ENCODE data around the gene HLA-B.
"Not testable (repeated sequence)": the region's sequence is repeated elsewhere in the genome, so short reads cannot be mapped to it uniquely, and the experiment has no call there.

The HLA-B gene

DNA sequence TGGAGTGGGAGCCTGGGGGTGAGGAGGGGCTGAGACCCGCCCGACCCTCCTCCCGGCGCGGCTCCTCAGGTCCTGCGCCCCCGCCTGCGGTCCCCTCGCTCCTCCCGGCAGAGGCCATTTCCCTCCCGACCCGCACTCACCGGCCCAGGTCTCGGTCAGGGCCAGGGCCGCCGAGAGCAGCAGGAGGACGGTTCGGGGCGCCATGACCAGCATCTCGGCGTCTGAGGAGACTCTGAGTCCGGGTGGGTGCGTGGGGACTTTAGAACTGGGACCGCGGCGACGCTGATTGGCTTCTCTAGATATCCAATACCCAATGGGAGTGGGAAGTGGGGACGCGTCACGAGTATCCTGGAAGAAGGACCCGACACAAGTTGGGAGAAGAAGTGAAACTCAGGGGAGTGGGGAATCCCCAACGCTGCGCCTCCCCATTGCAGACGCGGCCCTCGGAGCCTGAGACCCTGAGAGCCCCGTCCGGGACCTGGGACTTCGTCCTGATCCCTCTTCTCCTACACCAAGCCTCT lies at the start of gene HLA-B:
HLA-B (minus strand) TSS at position 234 of the 521 bp plus-strand sequence; CDS start at position 213, 21 bp downstream.
- peak; percentile 50 to 80 (median 65) for DNase-seq (ENCODE audit: low read depth in 3 of 3)

DNA sequence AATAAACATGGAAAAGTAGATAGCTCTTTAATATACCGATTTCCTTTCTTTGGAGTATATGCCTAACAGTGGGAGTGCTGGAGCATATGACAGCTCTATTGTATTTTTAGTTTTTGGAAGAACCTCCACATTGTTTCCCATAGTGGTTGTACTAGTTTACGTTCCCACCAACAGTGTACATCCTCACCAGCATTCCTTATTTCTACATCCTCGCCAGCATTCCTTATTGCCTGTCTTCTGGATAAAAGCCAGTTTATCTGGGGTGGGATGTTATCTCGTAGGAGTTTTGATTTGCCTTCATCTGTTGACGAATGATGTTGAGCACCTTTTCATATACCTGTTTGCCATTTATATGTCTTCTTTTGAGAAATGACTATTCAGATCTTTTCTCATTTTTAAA lies 49.0 kb upstream of the HLA-B start:
- no peak for DNase-seq (ENCODE audit: low read depth in 3 of 3)

- not testable (repeated sequence) for DNase-seq (ENCODE audit: low read depth in 3 of 3)
These were observed 47.0 kb upstream of the HLA-B start for GRCh38 chr6:31404061-31404364.

DNA sequence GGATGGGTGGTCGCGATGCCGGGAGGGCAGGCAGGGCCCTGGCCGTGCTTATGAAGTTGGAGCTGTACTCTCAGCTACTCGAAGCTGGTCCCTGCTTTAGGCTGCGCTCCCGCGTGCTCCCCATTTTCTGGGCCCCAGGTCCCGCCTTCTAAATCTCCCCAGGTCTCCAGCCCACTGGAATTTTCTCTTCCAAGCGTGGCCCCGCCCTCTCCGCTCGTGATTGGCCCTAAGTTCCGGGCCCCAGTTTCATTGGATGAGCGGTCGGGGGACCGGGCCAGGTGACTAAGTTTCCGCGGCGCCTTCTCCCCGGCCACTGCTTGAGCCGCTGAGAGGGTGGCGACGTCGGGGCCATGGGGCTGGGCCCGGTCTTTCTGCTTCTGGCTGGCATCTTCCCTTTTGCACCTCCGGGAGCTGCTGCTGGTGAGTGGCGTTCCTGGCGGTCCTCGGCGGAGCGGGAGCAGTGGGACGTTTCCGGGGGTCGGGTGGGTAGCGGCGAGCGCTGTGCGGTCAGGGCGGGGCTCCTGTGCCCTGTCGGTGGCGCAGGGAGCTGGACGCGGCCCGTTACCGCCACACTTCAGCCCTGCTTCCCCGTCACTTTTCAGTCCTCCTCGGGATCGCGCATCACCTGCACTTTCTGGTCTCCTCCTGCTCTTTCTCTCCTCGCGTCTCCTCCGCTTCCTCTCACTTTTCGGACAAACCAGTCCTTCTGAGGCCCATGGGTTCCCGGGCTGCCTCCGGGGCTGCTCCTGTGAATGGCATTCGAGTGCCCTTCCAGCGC lies 46.5 kb upstream of the HLA-B start, which contains the start of gene MICA:
MICA (plus strand) TSS at position 313 of the 778 bp plus-strand sequence; CDS start at position 351, 38 bp downstream.
- peak; percentile 46 to 66 (median 48) for DNase-seq (ENCODE audit: low read depth in 3 of 3)

GRCh38 chr6:31402324-31403282 lies 45.6 kb upstream of the HLA-B start:
- DNase-seq (ENCODE audit: low read depth in 3 of 3), result no peak

GRCh38 chr6:31401403-31401802 lies 44.4 kb upstream of the HLA-B start:
- no peak for DNase-seq (ENCODE audit: low read depth in 3 of 3)

GRCh38 chr6:31400467-31401289 lies 43.7 kb upstream of the HLA-B start:
- peak in 2 of 3 donors; percentile 43 to 62 for DNase-seq (ENCODE audit: low read depth in 3 of 3)

- peak in 1 of 3 donors; percentile 55 for DNase-seq (ENCODE audit: low read depth in 3 of 3)
These were observed 42.8 kb upstream of the HLA-B start for GRCh38 chr6:31399589-31400466.

DNA sequence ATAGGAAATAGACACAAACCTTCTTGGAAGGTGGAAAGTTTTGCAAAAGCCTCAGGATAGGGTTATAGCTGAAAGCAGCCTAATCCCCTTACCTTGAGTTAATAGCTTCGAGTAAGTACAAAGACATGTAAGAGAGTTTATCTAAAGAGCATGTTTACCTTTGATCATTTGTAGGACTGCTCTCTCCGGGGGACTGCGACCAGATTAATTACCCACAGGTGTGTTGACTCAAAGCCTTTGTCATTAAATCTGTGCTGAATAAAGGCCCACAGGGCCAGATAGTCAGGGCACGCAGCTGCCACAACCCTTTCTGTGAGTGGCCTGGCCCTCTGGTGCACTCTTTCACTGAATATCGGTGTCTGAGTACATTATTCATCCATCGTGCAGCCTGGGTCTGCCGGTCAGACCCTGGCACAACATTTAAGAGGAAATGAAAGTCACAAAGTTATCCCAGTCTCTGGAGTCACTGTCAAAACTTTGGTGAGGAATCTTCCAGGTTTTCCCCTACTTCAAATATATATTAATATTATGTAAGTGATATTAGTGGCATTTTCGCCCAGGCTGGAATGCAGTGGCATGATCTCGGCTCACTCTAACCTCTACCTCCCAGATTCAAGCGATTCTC lies 41.0 kb upstream of the HLA-B start:
- no peak for DNase-seq (ENCODE audit: low read depth in 3 of 3)

GRCh38 chr6:31397153-31397499 lies 40.1 kb upstream of the HLA-B start:
- DNase-seq (ENCODE audit: low read depth in 3 of 3), result not testable (repeated sequence)

DNA sequence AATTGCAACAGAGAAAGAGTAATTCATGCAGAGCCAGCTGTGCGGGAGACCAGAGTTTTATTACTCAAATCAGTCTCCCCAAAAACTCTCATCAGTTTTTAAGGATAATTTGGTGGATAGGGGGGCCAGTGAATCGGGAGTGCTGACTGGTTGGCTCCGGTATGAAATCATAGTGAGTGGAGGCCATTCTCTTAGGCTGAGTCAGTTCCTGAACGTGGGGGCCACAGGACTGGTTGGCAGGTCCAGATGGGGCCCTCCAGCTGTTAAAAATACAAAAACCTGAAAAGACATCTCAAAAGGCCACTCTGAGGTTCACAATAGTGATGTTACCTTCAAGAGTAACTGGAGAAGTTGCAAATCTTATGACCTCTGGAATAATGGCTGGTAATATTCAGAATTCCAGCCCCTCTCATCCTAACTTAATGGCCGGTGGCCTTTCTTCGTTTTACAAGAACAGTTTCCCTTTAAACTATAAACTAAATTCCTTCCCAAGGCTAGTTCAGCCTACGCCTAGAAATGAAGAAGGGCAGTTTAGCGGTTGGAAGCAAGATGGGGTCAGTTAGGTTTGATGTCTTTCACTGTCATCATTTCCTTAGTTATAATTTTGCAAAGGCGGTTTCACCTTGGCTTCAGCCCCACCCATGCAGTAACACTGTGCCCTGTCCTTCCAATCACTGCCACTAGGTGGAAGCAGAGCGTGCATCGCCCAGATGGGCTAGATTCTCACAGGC lies 39.6 kb upstream of the HLA-B start:
- peak; percentile 72 to 80 (median 74) for DNase-seq (ENCODE audit: low read depth in 3 of 3)

DNA sequence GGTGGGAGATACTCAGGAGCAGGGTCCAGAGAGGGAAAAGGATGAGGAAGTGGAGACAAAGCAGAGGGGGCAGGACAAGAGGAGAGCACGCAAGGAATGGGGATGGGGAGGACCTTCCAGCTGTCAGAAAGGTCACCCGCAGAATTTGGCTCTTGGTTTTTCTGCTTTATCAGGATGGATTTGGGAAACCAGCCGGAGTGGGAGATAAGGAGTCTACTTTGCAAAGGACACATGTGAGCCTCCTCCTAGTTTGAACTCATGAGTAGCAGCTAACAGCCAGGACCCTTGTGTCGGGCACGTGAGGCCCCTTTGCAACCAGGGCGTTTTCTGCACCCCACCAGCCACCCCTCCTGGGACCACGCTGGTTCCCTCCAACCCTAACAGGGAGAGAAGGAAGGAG lies 38.9 kb upstream of the HLA-B start:
- no peak for DNase-seq (ENCODE audit: low read depth in 3 of 3)

DNA sequence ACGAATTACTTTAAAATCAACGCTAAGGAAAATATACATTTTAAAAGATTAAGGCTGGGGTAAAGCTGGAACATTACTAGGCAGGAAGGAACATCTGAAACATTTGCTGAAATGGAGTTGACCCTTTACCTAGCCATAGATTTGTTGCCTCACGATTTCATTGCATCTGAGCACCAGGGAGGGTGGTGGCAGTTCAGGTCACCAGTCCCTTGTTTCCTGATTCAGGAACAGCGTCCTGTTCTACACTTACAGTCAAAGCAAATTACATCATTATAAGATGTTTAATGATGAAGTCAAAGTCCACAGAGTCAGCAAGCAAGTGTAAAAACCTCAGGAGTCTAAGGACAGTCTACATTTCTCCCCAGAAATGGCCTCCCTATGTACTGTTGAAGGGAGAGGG lies 37.4 kb upstream of the HLA-B start:
- DNase-seq (ENCODE audit: low read depth in 3 of 3), result no peak

DNA sequence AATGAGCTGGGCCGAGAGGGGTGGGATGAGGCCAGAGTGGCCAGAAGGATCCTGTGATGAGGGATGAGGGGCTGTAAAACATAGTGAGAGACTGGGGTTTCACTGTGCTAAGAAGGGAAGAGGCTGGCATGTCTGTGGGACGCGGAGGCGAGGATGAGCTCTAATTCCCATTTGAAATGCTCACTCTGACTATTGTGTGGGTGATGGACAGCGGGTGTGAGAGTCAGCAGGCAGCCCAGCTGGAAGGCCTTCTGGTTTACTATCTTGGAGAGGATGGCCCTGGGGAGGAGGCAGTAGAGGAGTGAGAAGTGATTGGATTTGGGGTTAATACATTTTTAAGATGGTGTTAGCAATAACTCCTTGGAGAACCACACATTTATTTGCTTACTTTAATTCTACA lies 37.0 kb upstream of the HLA-B start:
- DNase-seq (ENCODE audit: low read depth in 3 of 3), result no peak

DNA sequence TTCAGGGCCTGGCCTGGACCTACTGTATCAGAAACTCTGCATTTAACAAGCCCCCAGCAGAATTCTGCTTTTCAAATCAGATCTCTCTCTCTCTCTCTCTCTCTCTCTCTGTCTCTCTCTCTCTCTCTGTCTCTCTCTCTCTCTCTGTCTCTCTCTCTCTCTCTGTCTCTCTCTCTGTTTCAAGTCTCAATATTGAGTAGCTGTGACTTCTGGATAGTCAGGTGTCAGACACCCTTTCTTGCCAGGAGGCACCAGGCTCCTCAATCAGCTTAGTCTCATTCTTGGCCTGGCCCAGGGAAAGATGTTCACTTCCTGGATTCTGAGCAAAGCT lies 32.8 kb upstream of the HLA-B start:
- DNase-seq (ENCODE audit: low read depth in 3 of 3), result not testable (repeated sequence)

DNA sequence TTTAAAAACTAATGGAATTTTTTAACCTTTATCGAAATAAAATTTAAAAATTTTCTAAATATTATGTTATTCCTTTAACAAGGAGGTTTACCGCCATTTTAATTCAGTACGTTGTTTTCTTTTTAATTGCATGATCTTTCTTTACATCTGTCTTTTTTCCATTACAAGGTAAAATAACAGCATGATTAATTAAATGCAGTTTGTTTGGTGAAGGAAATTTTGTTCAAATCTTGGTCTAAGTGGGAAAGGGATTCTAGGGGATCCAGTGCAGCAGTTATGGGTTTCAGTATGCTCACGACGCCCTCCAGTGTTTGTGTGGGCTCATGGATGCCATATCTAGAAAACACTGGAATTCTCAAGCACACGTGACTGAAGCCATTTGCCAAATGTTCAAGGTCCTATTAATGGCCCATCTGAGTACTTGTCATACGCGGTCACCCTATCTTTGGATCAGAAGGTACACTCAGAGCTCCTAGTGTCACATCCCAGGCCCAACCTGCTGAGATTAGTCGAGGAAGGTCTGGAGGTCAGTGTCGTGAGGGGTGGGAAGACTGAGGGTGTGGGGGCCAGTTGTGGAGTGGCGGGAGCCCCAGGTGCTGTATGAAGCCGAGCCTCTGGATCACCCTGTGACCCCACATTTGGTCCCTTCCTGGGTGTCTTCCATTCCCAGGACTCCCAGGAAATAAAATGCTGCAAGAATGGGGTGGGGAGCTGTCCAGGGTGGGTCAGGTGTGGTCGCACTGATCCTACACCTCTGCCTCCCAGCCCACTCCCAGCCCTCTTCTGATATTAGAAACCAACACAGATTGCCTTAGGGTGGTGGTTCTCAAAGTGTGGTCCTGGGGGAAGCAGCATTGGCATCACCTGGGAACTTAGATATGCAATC lies 32.2 kb upstream of the HLA-B start:
- DNase-seq (ENCODE audit: low read depth in 3 of 3), result not testable (repeated sequence)

DNA sequence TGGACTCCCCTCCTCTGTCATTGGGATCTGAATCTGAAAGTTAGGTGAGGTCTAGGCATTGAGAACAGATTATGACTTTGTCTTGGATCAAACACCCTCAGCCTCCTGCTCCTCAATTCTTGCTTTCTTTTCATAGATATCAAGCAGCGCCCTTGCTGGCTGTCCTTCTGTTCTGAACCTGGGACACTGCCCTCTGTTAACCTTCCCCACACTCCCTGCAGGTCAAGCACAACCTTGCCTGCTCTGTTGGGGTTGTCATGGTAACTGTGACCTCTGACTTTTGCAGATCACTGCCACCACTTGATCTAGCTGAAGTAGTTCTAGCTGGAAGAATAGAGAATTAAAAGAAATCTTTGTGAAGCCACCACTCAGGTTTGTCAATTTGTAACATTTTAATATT lies 30.0 kb upstream of the HLA-B start:
- no peak for DNase-seq (ENCODE audit: low read depth in 3 of 3)

DNA sequence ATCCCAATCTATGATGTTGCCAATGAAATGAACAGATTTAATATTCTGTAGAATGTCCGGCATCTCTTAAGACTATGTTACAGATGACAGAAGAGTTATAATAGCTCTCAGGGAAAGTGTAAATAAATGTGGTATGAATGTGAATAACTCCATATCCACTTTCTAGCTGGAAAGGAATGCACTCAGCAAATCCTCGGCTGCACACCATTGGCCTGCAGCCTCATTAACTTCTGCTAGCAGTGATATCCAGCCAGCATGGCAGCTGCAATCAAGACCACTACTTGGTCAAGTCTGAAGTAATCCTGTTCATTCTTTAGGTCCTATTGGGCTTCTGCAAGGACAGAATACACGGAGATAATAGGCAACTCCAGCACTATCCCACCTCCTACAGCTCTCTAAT lies 29.1 kb upstream of the HLA-B start:
- no peak for DNase-seq (ENCODE audit: low read depth in 3 of 3)

GRCh38 chr6:31385041-31385440 lies 28.1 kb upstream of the HLA-B start:
- no peak for DNase-seq (ENCODE audit: low read depth in 3 of 3)
